Psoas muscle (tissue), 8 donors: ENCODE results near the gene CDK5RAP2. TPM values are rescaled to one million over a fixed set of nuclear protein-coding genes. Genes with fewer than 3 reads are reported as not detected.
"Not testable (repeated sequence)": the region's sequence is repeated elsewhere in the genome, so short reads cannot be mapped to it uniquely, and the experiment has no call there.

Experiments used
- ATAC-seq, 4 donors: fragments of 200-7000 bp; cut with Tn5 transposase; one replicate each; pipeline ENCODE4 v1.9.1; 2020; ENCODE audit warnings: moderate library complexity in 3 of 4, mild to moderate bottlenecking in 2 of 4
- DNase-seq, 2 donors: peaks; one replicate each; pipeline ENCODE4 v3.0.0-alpha.2; 2020
- H3K27ac ChIP-seq: fragments of 200-600 bp; one replicate; pipeline ENCODE4 v1.8.0; 2022
- H3K27me3 ChIP-seq, 3 donors: fragments of 200-600 bp in 1 of 3; one replicate each; pipeline versions ENCODE4 v1.6.1 to v1.8.0; 2013 to 2022; ENCODE audit warnings: low read length in 2 of 3, mild to moderate bottlenecking in 2 of 3, moderate library complexity in 1 of 3; ENCODE audit not compliant: insufficient read depth in 3 of 3
- H3K36me3 ChIP-seq, 2 donors: fragments of 200-600 bp in 1 of 2; one replicate each; pipeline versions ENCODE4 v1.6.1 to v1.8.0; 2013 to 2022; ENCODE audit warnings: low read depth in 1 of 2, mild to moderate bottlenecking in 1 of 2, moderate library complexity in 1 of 2; ENCODE audit not compliant: insufficient read depth in 1 of 2
- H3K4me1 ChIP-seq: fragments of 200-600 bp; one replicate; pipeline ENCODE4 v1.8.0; 2022
- H3K4me3 ChIP-seq: fragments of 200-600 bp; one replicate; pipeline ENCODE4 v1.8.0; 2022; ENCODE audit warnings: mild to moderate bottlenecking
- H3K9me3 ChIP-seq: fragments of 200-600 bp; one replicate; pipeline ENCODE4 v1.8.0; 2022
- CTCF ChIP-seq: fragments of 200-600 bp; IDR thresholded peaks from one replicate; pipeline ENCODE4 v1.8.0; 2022; ENCODE audit warnings: antibody characterized with exemption
- WGBS, 3 donors: extraction: QIAGEN DNeasy Blood & Tissue Kit; methylation state at CpG; one replicate each; pipeline versions ENCODE4 v1.1.6 to v1.1.7; 2013; 5-methylcytosine and 5-hydroxymethylcytosine counted together
- intact Hi-C, 2 donors: fragments of 100-400 bp; cut with DNase I; formaldehyde crosslinking; loops; one replicate each; pipeline versions ENCODE4 v1.11.0 to v1.14.2; 2022
- polyA plus RNA-seq, 3 donors: library from polyadenylated mRNA; stranded (reverse); fragments of 200-250 nt; gene quantifications; one replicate each; pipeline ENCODE4 v1.2.3, GENCODE V29; 2013
- total RNA-seq, 4 donors: library from RNA; stranded (reverse); fragmentation: NEBNext Ultra II Directional in 2 of 4; extraction: Animal tissue kit (Norgen Biotek cat#: 25700) in 2 of 4; gene quantifications; one replicate each; pipeline versions ENCODE4 v1.2.1 to v1.2.4, GENCODE V29; 2021 to 2023
- donor health status: healthy with polysubstance abuse.
- donor health status: DM: no; HTN: no; CAD: no; lungs with moderate emphysema.
- donor health status: Bipolar disorder and iron deficiency.
- donor health status: healthy.
- donor health status: DM: yes; HTN: yes; CAD: no.
- donor health status: DM: no; HTN: no; CAD: no.
- donor health status: DM: no; HTN: no; CAD: no.
- donor health status: DM: yes; HTN: yes; CAD: no.

Gene CDK5RAP2
- total and polyA plus RNA-seq, 7 donors, result 26.0 to 95.1 (median 60.3) TPM

- ATAC-seq, result no peak
- H3K4me3 ChIP-seq, result no peak overlapping the region
- no peaks in the 10 kb centered on the region for H3K27me3 ChIP-seq
- H3K36me3 ChIP-seq, result peaks cover 8 to 16% of the 10 kb centered on the region in 2 donors
- 95 to 99% (median 96%) methylated on average over 3 of the region's 3 CpGs for WGBS, 3 donors
- no peaks in the 10 kb centered on the region for H3K9me3 ChIP-seq
- no peak for DNase-seq
- no peak for TF ChIP-seq CTCF
- H3K27ac ChIP-seq, result no peak overlapping the region
- H3K4me1 ChIP-seq, result peaks cover 3% of the 10 kb centered on the region
- intact Hi-C loops, result no loop called here
These were observed 69.2 kb downstream of the CDK5RAP2 start for GRCh38 chr9:120510816-120511215.

DNA sequence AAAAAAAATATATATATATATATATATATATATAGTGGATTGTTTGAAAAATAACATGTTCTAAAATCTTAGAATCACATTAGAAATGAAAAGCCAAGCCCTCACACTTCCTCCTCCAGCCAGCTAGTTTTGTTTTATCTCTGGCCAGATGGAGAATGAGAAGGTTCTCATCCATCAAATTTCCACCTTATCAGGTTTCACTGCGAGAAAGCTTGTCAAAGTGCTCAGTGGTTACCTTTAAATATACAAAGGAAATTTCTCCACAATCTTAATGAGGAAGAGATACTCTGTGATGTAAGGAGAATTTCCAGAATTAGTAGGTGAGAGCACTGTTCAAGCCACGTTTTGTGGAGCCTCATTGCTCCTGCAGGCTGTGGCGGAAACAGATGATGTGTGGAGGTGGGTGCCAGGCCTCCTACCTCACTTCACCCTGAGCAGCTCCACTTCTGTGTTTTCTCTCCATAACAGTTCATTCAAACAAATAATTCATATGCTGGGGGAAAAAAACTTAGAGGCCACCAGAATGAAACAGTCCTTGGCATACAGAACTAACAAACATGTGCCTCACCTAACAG is 71.9 kb downstream of the CDK5RAP2 start:
- no peak overlapping the region for H3K4me3 ChIP-seq
- H3K4me1 ChIP-seq, result no peaks in the 10 kb centered on the region
- no peaks in the 10 kb centered on the region for H3K9me3 ChIP-seq
- DNase-seq (no peak), ATAC-seq (peak in 3 of 4 donors; percentile 26 to 54 (median 49))
- no peak overlapping the region for H3K27ac ChIP-seq
- no peaks in the 10 kb centered on the region for H3K27me3 ChIP-seq
- no peak for TF ChIP-seq CTCF
- intact Hi-C loops, result no loop called here
- peaks cover 0 to 2% of the 10 kb centered on the region in 2 donors for H3K36me3 ChIP-seq
- 47 to 65% (median 50%) methylated on average over 3 of the region's 3 CpGs for WGBS, 3 donors

DNA sequence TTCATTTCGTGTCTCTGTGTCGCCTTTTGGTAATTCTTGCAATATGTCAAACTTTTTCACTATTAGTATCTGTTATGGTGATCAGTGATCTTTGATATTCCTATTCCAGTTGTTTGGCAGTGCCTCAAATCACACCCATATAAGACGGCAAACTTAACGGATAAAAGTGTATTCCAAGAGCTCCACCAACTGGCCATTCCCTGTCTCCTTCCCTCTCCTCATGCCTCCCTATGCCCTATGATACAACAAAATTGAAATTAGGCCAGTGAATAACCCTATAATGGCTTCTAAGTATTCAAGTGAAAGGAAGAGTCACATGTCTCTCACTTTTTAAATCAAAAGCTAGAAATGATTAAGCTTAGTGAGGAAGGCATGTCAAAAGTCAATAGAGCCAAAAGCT is 74.8 kb downstream of the CDK5RAP2 start:
- Histone ChIP-seq H3K4me3 (no peak overlapping the region), H3K36me3 (peaks cover 0 to 4% of the 10 kb centered on the region in 2 donors), H3K27ac (no peak overlapping the region), H3K4me1 (no peaks in the 10 kb centered on the region), H3K9me3 (no peaks in the 10 kb centered on the region), H3K27me3 (no peaks in the 10 kb centered on the region)
- TF ChIP-seq CTCF, result no peak
- WGBS, 3 donors, result 76 to 90% (median 85%) methylated on average over 4 of the region's 4 CpGs
- DNase-seq (no peak), ATAC-seq (peak in 2 of 4 donors; percentile 37 to 51)
- intact Hi-C loops, result no loop called here

DNA sequence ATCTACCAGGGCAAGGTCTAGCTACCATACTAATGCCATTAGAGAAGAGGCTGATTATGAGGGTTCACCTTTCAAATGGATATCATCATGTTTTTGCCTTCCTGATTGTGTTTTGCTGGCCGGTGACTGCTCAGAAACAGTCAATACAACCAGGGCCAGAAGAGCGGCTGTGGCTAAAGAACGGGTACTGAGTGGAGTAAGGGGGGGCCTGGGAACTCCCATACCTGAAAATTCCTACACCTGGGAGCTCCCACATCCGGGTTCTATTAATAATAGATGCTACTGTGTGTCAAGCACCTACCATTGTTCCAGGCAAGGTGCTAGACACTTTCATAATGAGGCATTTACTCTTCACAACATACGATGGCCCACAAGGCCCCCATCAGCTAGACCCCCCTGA is 79.2 kb downstream of the CDK5RAP2 start:
- no peak overlapping the region for H3K4me3 ChIP-seq
- no peak overlapping the region for H3K27ac ChIP-seq
- no peak for TF ChIP-seq CTCF
- DNase-seq (no peak), ATAC-seq (no peak)
- peaks cover 5% of the 10 kb centered on the region for H3K4me1 ChIP-seq
- no peaks in the 10 kb centered on the region for H3K27me3 ChIP-seq
- 96 to 99% (median 97%) methylated on average over 5 of the region's 5 CpGs for WGBS, 3 donors
- no peaks in the 10 kb centered on the region for H3K9me3 ChIP-seq
- intact Hi-C loops, result no loop called here
- H3K36me3 ChIP-seq, result peaks cover 0 to 4% of the 10 kb centered on the region in 2 donors

DNA sequence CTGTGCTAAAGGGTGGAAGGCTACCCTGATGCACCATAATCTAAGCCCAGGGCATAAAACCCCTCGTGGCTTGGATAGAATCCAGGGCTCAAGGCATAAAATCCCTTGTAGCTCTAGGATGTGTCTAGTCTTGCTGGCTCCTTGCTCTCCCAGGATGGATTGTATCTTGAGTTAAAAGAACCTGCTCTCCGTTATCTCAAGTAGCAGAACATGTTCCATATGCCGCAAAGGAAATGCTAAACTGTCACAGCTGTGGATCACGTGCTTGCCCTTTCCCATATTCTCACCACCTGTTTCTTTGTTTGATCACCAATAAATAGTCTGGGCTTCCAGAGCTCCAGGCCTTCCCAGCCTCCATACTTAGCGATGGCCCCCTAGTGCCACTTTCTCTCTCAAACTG is 82.1 kb downstream of the CDK5RAP2 start:
- H3K4me1 ChIP-seq, H3K4me3 ChIP-seq, ATAC-seq, H3K27ac ChIP-seq, intact Hi-C loops, H3K36me3 ChIP-seq, H3K9me3 ChIP-seq, H3K27me3 ChIP-seq, DNase-seq: not testable (repeated sequence)
- 82 to 95% (median 92%) methylated on average over 5 of the region's 5 CpGs for WGBS, 3 donors

DNA sequence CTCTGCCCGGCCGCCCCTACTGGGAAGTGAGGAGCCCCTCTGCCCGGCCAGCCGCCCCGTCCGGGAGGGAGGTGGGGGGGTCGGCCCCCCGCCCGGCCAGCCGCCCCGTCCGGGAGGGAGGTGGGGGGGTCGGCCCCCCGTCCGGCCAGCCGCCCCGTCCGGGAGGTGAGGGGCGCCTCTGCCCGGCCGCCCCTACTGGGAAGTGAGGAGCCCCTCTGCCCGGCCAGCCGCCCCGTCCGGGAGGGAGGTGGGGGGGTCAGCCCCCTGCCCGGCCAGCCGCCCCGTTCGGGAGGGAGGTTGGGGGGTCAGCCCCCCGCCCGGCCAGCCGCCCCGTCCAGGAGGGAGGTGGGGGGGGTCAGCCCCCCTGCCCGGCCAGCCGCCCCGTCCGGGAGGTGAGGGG is 83.5 kb downstream of the CDK5RAP2 start:
- H3K4me3 ChIP-seq, H3K9me3 ChIP-seq, intact Hi-C loops, H3K27ac ChIP-seq, DNase-seq, H3K4me1 ChIP-seq, H3K27me3 ChIP-seq, ATAC-seq, H3K36me3 ChIP-seq: not testable (repeated sequence)
- 96% methylated on average over 9 of the region's 37 CpGs; no CpG with 5 or more reads in 2 of the 3 donors for WGBS, 3 donors
